Measurements from ENCODE around the gene ACER1. TPM values are rescaled to one million over a fixed set of nuclear protein-coding genes. Genes with fewer than 3 reads are reported as not detected.

Gene ACER1
- total and polyA plus RNA-seq, 7 donors = not detected

- no peaks in the 10 kb centered on the region for H3K9me3 ChIP-seq
- H3K4me3 ChIP-seq = peak overlapping the region; percentile 56
- intact Hi-C loops (cut with DNase I) = loop anchor here (10.0 kb wide), 2 partner anchors 50 to 300 kb away; partner anchors contain the start of gene RANBP3 (in 1 of the 2)
- ATAC-seq (peak; percentile 45 to 72 (median 56)), DNase-seq (peak; percentile 60 to 76)
- peak overlapping the region; percentile 94 for H3K27ac ChIP-seq
- WGBS, 3 donors = 21 to 46% (median 24%) methylated on average over 15 of the region's 15 CpGs
- no peaks in the 10 kb centered on the region for H3K27me3 ChIP-seq (ENCODE audit: insufficient read depth in 3 of 3, low read length in 2 of 3)
- peaks cover 84% of the 10 kb centered on the region for H3K4me1 ChIP-seq
- no peak for TF ChIP-seq CTCF (IDR thresholded peaks at IDR 0.05)
- peaks cover 0 to 8% of the 10 kb centered on the region in 2 donors for H3K36me3 ChIP-seq (ENCODE audit: insufficient read depth in 1 of 2, low read depth in 1 of 2)
Observed at GRCh38 chr19:6274756-6275155, 58.7 kb downstream of the ACER1 start.

- H3K27me3 ChIP-seq (ENCODE audit: insufficient read depth in 3 of 3, low read length in 2 of 3) = no peaks in the 10 kb centered on the region
- ATAC-seq (peak; percentile 84 to 88 (median 85)), DNase-seq (peak; percentile 90 to 93)
- H3K27ac ChIP-seq = peak overlapping the region; percentile 94
- H3K36me3 ChIP-seq (ENCODE audit: insufficient read depth in 1 of 2, low read depth in 1 of 2) = peaks cover 0 to 16% of the 10 kb centered on the region in 2 donors
- WGBS, 3 donors = 1 to 4% (median 4%) methylated on average over 30 of the region's 30 CpGs
- intact Hi-C loops (cut with DNase I) = loop anchor here (2.0 to 10.0 kb wide), 3 partner anchors 35 to 299 kb away; partner anchors contain the start of gene RANBP3 (in 1 of the 2)
- TF ChIP-seq CTCF (IDR thresholded peaks at IDR 0.05) = no peak
- peak overlapping the region; percentile 56 for H3K4me3 ChIP-seq
- no peaks in the 10 kb centered on the region for H3K9me3 ChIP-seq
- H3K4me1 ChIP-seq = peaks cover 84% of the 10 kb centered on the region
Observed at GRCh38 chr19:6273701-6274601, 59.5 kb downstream of the ACER1 start.

GRCh38 chr19:6272913-6273600 is 60.4 kb downstream of the ACER1 start:
- intact Hi-C loops (cut with DNase I) = loop anchor here (2.0 to 10.0 kb wide), 3 partner anchors 34 to 298 kb away; partner anchors contain the start of gene RANBP3 (in 1 of the 2)
- H3K27me3 ChIP-seq (ENCODE audit: insufficient read depth in 3 of 3, low read length in 2 of 3) = no peaks in the 10 kb centered on the region
- peak overlapping the region; percentile 56 for H3K4me3 ChIP-seq
- WGBS, 3 donors = 63 to 71% (median 63%) methylated on average over 22 of the region's 22 CpGs
- ATAC-seq = no peak
- peaks cover 0 to 25% of the 10 kb centered on the region in 2 donors for H3K36me3 ChIP-seq (ENCODE audit: insufficient read depth in 1 of 2, low read depth in 1 of 2)
- H3K4me1 ChIP-seq = peaks cover 76% of the 10 kb centered on the region
- H3K9me3 ChIP-seq = no peaks in the 10 kb centered on the region
- no peak for TF ChIP-seq CTCF (IDR thresholded peaks at IDR 0.05)
- DNase-seq = no peak
- peak overlapping the region; percentile 94 for H3K27ac ChIP-seq

GRCh38 chr19:6272411-6272791 is 61.0 kb downstream of the ACER1 start:
- no peak for TF ChIP-seq CTCF (IDR thresholded peaks at IDR 0.05)
- no peak for DNase-seq
- peak in 1 of 4 donors; percentile 0 for ATAC-seq
- Histone ChIP-seq H3K27me3 (ENCODE audit: insufficient read depth in 3 of 3, low read length in 2 of 3) (no peaks in the 10 kb centered on the region), H3K36me3 (ENCODE audit: insufficient read depth in 1 of 2, low read depth in 1 of 2) (peaks cover 0 to 32% of the 10 kb centered on the region in 2 donors), H3K4me1 (peaks cover 70% of the 10 kb centered on the region), H3K9me3 (no peaks in the 10 kb centered on the region), H3K27ac (peak overlapping the region; percentile 94), H3K4me3 (peak overlapping the region; percentile 56)
- intact Hi-C loops (cut with DNase I) = loop anchor here (2.0 to 10.0 kb wide), 3 partner anchors 34 to 298 kb away; partner anchors contain the start of gene RANBP3 (in 1 of the 2)
- 46 to 48% (median 47%) methylated on average over 11 of the region's 11 CpGs for WGBS, 3 donors

Data from psoas muscle (tissue), 8 donors.